ENCODE measurements around the gene ZNF587B. TPM values are rescaled to one million over a fixed set of nuclear protein-coding genes. Genes with fewer than 3 reads are reported as not detected.
"Not testable (repeated sequence)": the region's sequence is repeated elsewhere in the genome, so short reads cannot be mapped to it uniquely, and the experiment has no call there.

ZNF587B gene
- total RNA-seq, 4 donors from 2014 or later, result 21.8 to 35.8 (median 23.9) TPM

DNA sequence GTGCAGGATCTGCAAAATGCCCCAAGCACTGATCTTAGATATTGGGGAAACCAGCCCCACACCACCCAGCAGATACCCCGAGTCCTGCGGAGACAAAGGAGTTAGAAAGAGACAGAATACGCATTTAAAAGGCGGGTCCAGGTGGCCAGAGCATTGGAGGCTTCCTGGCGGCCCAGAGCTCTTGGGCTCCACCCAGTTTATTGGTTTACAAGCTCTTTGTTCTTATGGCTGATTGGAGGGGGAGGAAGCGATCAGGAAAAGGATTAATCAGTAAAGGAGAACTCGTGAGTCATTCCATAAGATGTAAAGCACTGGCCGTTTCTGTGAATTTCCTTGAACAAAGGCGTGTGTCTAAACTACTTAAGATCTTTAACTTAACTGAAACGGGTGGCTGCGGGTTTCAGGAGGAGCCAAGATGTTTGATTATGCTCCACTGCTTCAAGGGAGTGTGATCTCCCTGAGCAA lies 20.5 kb downstream of the ZNF587B start:
- TF ChIP-seq POLR2A (IDR thresholded peaks at IDR 0.05), result no peak
- TF ChIP-seq, protein P1, sequence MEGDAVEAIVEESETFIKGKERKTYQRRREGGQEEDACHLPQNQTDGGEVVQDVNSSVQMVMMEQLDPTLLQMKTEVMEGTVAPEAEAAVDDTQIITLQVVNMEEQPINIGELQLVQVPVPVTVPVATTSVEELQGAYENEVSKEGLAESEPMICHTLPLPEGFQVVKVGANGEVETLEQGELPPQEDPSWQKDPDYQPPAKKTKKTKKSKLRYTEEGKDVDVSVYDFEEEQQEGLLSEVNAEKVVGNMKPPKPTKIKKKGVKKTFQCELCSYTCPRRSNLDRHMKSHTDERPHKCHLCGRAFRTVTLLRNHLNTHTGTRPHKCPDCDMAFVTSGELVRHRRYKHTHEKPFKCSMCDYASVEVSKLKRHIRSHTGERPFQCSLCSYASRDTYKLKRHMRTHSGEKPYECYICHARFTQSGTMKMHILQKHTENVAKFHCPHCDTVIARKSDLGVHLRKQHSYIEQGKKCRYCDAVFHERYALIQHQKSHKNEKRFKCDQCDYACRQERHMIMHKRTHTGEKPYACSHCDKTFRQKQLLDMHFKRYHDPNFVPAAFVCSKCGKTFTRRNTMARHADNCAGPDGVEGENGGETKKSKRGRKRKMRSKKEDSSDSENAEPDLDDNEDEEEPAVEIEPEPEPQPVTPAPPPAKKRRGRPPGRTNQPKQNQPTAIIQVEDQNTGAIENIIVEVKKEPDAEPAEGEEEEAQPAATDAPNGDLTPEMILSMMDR (IDR thresholded peaks at IDR 0.05), result no peak
- Histone ChIP-seq H3K4me3 (replicated peaks in 1 of 3) (peak overlapping the region; percentile 12 to 90 (median 71)), H3K27me3 (no peaks in the 10 kb centered on the region), H3K27ac (no peak overlapping the region), H3K9me3 (no peaks in the 10 kb centered on the region), H3K36me3 (peaks cover 0 to under 1% of the 10 kb centered on the region in 2 donors), H3K4me1 (peaks cover 14 to 15% of the 10 kb centered on the region in 2 donors)
- peak; percentile 21 to 30 for DNase-seq
- intact Hi-C loops (cut with DNase I), result no loop called here
- 6 to 11% methylated on average over 11 of the region's 11 CpGs for WGBS, 2 donors

DNA sequence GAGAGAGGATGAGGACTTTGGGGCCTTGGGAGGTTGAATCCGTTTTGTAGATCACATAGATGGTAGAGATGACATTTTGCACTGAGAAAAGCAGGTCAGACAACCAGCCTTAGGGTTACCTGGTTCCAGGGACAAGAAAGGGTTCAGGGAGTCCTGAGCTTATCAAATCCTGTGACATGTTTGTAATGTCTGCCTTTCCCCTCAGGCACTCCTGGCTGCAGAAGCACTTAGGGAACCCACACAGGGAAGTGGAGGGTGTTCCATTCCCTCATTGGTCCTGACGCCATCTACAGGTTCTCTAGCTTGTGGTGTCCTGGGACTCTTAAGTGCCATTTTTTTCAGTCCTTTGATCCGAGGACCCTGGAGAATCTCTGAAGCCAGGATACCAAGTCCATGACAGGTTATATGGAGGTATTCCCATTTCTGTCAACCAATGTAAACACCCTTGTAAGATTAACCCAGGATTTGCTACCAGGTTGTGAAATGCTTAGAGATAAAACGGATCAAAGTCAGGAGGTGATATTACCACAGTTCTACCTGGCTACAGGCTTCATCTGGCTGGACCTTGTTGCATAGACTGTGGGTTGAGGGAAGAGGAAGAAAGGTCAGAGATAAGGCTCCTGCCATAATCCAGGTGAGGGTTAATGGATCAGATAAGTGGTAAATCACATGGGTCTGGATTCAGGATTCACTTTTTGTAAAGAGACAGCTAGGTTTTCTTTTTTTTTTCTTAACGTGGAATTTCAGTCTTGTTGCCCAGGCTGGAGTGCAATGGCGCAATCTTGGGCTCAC lies 21.9 kb downstream of the ZNF587B start:
- H3K36me3 ChIP-seq; H3K9me3 ChIP-seq; DNase-seq; H3K27me3 ChIP-seq; H3K27ac ChIP-seq; H3K4me3 ChIP-seq (replicated peaks in 1 of 3); intact Hi-C loops (cut with DNase I): not testable (repeated sequence)
- peaks cover 14 to 15% of the 10 kb centered on the region in 2 donors for H3K4me1 ChIP-seq
- 79 to 88% methylated on average over 4 to 5 of the region's 6 CpGs for WGBS, 2 donors

DNA sequence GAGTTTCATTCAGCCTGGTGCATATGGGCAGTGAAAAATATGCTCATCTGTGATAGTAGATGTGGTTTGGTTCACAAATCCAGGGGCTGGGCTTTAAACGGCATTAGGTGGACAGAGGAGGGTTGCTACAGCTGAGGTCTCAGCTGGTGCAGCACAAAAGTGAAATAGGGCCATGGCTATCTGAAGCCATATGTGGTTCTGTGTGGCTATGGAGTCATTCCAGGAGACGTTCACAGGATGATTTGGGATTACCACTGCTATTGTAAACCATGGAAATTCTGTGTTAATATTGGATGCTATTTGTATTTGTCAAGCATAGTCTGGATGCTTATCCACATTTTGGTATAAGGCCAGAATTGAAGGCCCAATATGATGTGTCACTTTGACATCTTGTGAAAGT lies 24.0 kb downstream of the ZNF587B start:
- H3K4me3 ChIP-seq (replicated peaks in 1 of 3); H3K27ac ChIP-seq; intact Hi-C loops (cut with DNase I); DNase-seq; H3K27me3 ChIP-seq; H3K9me3 ChIP-seq: not testable (repeated sequence)
- Histone ChIP-seq H3K4me1 (peaks cover 14 to 15% of the 10 kb centered on the region in 2 donors), H3K36me3 (peaks cover 9 to 21% of the 10 kb centered on the region in 2 donors)
- 85 to 96% methylated on average over 2 of the region's 2 CpGs for WGBS, 2 donors

DNA sequence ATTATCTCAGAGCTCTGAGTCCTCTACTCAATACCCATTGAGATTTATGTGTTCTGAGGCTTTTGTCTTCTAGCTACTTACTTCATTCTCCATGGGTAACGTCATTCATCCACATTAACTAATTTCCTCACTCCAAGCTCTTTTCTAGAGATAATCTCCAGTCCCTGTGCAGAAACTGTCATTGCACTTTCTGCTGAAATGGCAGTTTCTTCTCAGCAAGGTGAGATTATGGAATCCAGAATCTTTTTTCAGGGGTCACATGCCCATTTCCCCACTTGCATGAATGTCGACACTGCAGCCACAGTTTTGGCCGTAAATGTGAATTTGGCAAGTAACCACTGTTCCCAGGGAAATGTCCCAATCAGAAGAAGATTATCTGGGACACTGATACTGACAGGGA lies 32.3 kb downstream of the ZNF587B start:
- H3K36me3 ChIP-seq, result peaks cover 59 to 72% of the 10 kb centered on the region in 2 donors
- H3K9me3 ChIP-seq; intact Hi-C loops (cut with DNase I); H3K4me3 ChIP-seq (replicated peaks in 1 of 3); H3K27ac ChIP-seq; H3K27me3 ChIP-seq; H3K4me1 ChIP-seq; DNase-seq: not testable (repeated sequence)
- WGBS, 2 donors, result 94 to 99% methylated on average over 3 of the region's 3 CpGs

DNA sequence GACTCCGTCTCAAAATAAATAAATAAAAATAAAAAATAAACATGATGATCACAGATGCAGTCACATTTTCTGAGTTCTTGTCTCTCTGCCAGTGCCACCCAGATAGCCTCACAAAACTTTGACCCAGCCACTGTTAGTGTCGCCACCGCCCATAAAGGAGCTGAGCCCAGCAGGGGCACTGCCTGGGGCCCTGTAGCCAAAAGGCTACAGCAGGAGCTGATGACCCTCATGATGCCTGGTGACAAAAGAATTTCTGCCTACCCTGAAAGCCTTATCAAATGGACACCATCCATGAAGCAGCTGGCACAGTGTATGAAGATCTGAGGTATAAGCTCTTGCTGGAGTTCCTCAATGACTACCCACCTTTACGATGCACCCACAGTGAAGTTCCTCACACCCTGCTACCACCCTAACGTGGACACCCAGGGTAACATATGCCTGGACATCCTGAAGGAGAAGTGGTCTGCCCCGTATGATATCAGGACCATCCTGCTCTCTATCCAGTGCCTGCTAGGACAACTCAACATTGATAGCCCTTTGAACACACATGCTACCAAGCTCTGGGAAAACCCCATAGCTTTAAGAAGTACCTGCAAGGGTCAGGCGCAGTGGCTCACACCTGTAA lies 37.9 kb downstream of the ZNF587B start:
- Histone ChIP-seq H3K4me3 (replicated peaks in 1 of 3) (no peak overlapping the region), H3K9me3 (no peaks in the 10 kb centered on the region), H3K36me3 (peaks cover 29 to 42% of the 10 kb centered on the region in 2 donors), H3K27ac (no peak overlapping the region), H3K27me3 (no peaks in the 10 kb centered on the region), H3K4me1 (no peaks in the 10 kb centered on the region)
- DNase-seq, result no peak
- TF ChIP-seq POLR2A (IDR thresholded peaks at IDR 0.05), result no peak
- TF ChIP-seq, protein P1 (IDR thresholded peaks at IDR 0.05), result no peak
- 94 to 95% methylated on average over 7 of the region's 7 CpGs for WGBS, 2 donors
- intact Hi-C loops (cut with DNase I), result no loop called here

DNA sequence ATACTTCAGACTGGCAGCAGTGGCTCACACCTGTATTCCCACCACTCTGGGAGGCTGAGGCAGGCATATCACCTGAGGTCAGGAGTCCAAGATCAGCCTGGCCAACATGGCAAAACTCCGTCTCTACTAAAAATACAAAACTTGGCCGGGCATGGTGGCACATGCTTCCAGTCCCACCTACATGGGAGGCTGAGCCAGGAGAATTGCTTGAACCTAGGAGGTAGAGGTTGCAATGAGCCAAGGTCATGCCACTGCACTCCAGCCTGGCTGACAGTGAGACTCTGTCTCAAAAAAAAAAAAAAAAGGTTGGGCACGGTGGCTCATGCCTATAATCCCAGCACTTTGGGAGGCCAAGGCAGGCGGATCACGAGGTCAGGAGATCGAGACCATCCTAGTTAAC lies 39.6 kb downstream of the ZNF587B start:
- WGBS, 2 donors, result 90 to 97% methylated on average over 6 of the region's 6 CpGs
- H3K4me3 ChIP-seq (replicated peaks in 1 of 3); H3K27ac ChIP-seq; DNase-seq; H3K9me3 ChIP-seq; H3K4me1 ChIP-seq; intact Hi-C loops (cut with DNase I); H3K27me3 ChIP-seq: not testable (repeated sequence)
- peaks cover 23 to 40% of the 10 kb centered on the region in 2 donors for H3K36me3 ChIP-seq

DNA sequence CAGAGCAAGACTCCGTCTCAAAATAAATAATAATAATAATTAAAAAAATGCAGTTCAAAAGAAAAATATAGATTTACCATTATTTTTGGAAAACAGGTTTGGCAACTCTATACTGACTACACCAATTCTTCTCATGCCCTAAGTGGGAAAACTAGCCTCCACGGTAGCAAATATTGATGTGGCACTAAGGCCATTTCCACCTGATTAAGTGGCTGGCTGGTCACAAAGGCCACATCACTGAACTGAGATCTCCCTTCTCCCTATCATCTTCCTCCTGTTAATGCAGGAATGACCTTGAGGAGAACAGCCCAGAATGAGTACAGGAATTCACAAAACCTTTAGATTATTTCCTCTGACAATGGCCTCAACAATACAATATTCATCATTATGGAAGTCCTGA lies 40.1 kb downstream of the ZNF587B start:
- no peak for DNase-seq
- peaks cover 21 to 34% of the 10 kb centered on the region in 2 donors for H3K36me3 ChIP-seq
- H3K4me3 ChIP-seq (replicated peaks in 1 of 3), result no peak overlapping the region
- 96 to 100% methylated on average over 2 of the region's 2 CpGs for WGBS, 2 donors
- TF ChIP-seq POLR2A (IDR thresholded peaks at IDR 0.05), result no peak
- TF ChIP-seq, protein P1 (IDR thresholded peaks at IDR 0.05), result no peak
- intact Hi-C loops (cut with DNase I), result no loop called here
- no peaks in the 10 kb centered on the region for H3K9me3 ChIP-seq
- H3K4me1 ChIP-seq, result no peaks in the 10 kb centered on the region
- no peak overlapping the region for H3K27ac ChIP-seq
- H3K27me3 ChIP-seq, result no peaks in the 10 kb centered on the region

All from thyroid gland (tissue), 4 donors.